Fibroblast of the aortic adventitia (primary cell): ENCODE data around the gene EXOC4. TPM values are rescaled to one million over a fixed set of nuclear protein-coding genes. Genes with fewer than 3 reads are reported as not detected.

Experiments
- DNase-seq: peaks from one replicate; pipeline ENCODE4 v3.0.0-alpha.2; 2010; ENCODE audit warnings: low read depth
- H3K4me3 ChIP-seq: 2 replicates; pipeline ENCODE4 v1.5.1; 2011; ENCODE audit warnings: low read depth, mild to moderate bottlenecking, control low read depth, low read length, moderate library complexity
- CTCF ChIP-seq: IDR thresholded peaks from 2 replicates; pipeline ENCODE4 v1.5.1; 2011; ENCODE audit warnings: mild to moderate bottlenecking, low read length, control low read depth, inconsistent platforms; ENCODE audit not compliant: insufficient read depth
- total RNA-seq: library from RNA; depleted of rRNA; stranded (reverse); fragments of >200 nt; gene quantifications from 2 replicates; pipeline ENCODE4 v1.2.3, GENCODE V29; 2012; ENCODE audit warnings: low replicate concordance

EXOC4 gene
- total RNA-seq, 1 donor, result 105 TPM

GRCh38 chr7:133786401-133786937 lies 533.6 kb downstream of the EXOC4 start:
- TF ChIP-seq CTCF, result no peak
- H3K4me3 ChIP-seq, result no peak overlapping the region
- DNase-seq, result no peak

- H3K4me3 ChIP-seq, result no peak overlapping the region
- no peak for DNase-seq
- TF ChIP-seq CTCF, result no peak
Measured at GRCh38 chr7:133789974-133790373, 537.1 kb downstream of the EXOC4 start.

GRCh38 chr7:133790911-133791310 lies 538.0 kb downstream of the EXOC4 start:
- no peak overlapping the region for H3K4me3 ChIP-seq
- no peak for TF ChIP-seq CTCF
- DNase-seq, result no peak

- DNase-seq, result no peak
- TF ChIP-seq CTCF, result no peak
- no peak overlapping the region for H3K4me3 ChIP-seq
Measured at GRCh38 chr7:133794479-133794878, 541.6 kb downstream of the EXOC4 start.

GRCh38 chr7:133795068-133795665 lies 542.3 kb downstream of the EXOC4 start:
- TF ChIP-seq CTCF, result no peak
- DNase-seq, result no peak
- H3K4me3 ChIP-seq, result no peak overlapping the region

- no peak for TF ChIP-seq CTCF
- H3K4me3 ChIP-seq, result no peak overlapping the region
- no peak for DNase-seq
Measured at GRCh38 chr7:133796782-133797745, 544.2 kb downstream of the EXOC4 start.
